Lower lobe of right lung (tissue), 2 donors: Measurements from ENCODE around the gene MX2. TPM values are rescaled to one million over a fixed set of nuclear protein-coding genes. Genes with fewer than 3 reads are reported as not detected.

Source experiments
- ATAC-seq, 2 donors: fragments of 200-7000 bp; cut with Tn5 transposase; one replicate each; pipeline ENCODE4 v1.9.1; 2020 to 2022; ENCODE audit warnings: mild to moderate bottlenecking in 2 of 2, moderate library complexity in 2 of 2
- DNase-seq: peaks from one replicate; pipeline ENCODE4 v3.0.0-alpha.2; 2020
- H3K27ac ChIP-seq: fragments of 200-600 bp; one replicate; pipeline ENCODE4 v1.8.0; 2022
- H3K27me3 ChIP-seq: fragments of 200-600 bp; one replicate; pipeline ENCODE4 v1.8.0; 2022; ENCODE audit warnings: low read depth
- H3K36me3 ChIP-seq: fragments of 200-600 bp; one replicate; pipeline ENCODE4 v1.8.0; 2022; ENCODE audit warnings: mild to moderate bottlenecking
- H3K4me1 ChIP-seq: fragments of 200-600 bp; one replicate; pipeline ENCODE4 v1.8.0; 2022
- H3K4me3 ChIP-seq: fragments of 200-600 bp; one replicate; pipeline ENCODE4 v1.8.0; 2022; ENCODE audit warnings: mild to moderate bottlenecking
- H3K9me3 ChIP-seq: fragments of 200-600 bp; one replicate; pipeline ENCODE4 v1.8.0; 2022
- intact Hi-C: fragments of 100-400 bp; cut with DNase I; formaldehyde crosslinking; loops from one replicate; pipeline ENCODE4 v1.11.0; 2022
- total RNA-seq: library from RNA; stranded (reverse); fragmentation: NEBNext Ultra II Directional; extraction: Animal tissue kit (Norgen Biotek cat#: 25700); gene quantifications from one replicate; pipeline ENCODE4 v1.2.1, GENCODE V29; 2021
- TF ChIP-seq, protein P1 (sequence below): fragments of 200-600 bp; IDR thresholded peaks from one replicate; pipeline ENCODE4 v1.8.0; 2022; ENCODE audit warnings: antibody characterized with exemption, mild to moderate bottlenecking
- donor health status: DM: no; HTN: yes; CAD: no; lungs with severe emphysema.

Gene MX2
- total RNA-seq, 1 donor from 2014 or later, result 35.5 TPM

DNA sequence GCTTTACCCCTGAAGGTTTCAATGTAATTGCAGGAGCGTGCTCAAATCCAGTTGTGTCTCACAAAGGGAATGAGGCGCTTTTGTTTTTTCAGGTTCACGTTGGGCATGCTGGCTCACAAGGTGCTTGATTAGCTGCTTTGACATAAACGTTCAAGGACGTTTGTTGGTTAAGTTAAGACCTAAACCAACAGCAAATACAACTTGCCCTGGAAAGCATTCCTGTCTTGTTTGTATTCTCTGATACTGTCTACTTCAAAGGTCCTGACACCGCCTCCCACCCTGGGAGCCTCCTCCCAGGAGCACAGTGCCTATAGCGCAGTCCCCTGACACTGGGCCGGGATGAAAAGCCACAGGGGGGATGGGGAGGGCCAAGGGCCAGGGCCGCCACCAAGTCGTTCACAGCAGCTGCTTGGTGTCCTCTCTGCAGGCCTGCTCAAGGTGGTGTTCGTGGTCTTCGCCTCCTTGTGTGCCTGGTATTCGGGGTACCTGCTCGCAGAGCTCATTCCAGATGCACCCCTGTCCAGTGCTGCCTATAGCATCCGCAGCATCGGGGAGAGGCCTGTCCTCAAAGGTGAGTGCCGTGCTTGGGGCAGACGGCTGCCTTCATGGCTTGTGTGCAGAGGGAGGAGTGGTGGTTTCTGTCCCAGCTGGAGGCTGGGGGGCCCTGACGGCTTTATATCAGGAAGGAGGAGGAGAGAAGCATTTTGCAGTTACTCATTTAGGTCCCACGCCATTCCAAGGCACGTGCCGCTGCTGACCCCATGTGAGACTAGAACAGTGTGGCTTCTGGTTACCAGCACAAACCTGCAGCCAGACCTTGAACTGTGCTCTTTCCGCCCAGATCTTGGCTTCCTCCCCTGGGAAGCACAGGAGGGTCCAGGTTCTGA lies 39.1 kb upstream of the MX2 start:
- Histone ChIP-seq H3K36me3 (no peaks in the 10 kb centered on the region), H3K4me3 (no peak overlapping the region), H3K9me3 (no peaks in the 10 kb centered on the region), H3K4me1 (no peaks in the 10 kb centered on the region), H3K27ac (no peak overlapping the region), H3K27me3 (no peaks in the 10 kb centered on the region)
- DNase-seq, result no peak
- intact Hi-C loops, result no loop called here
- TF ChIP-seq, protein P1, sequence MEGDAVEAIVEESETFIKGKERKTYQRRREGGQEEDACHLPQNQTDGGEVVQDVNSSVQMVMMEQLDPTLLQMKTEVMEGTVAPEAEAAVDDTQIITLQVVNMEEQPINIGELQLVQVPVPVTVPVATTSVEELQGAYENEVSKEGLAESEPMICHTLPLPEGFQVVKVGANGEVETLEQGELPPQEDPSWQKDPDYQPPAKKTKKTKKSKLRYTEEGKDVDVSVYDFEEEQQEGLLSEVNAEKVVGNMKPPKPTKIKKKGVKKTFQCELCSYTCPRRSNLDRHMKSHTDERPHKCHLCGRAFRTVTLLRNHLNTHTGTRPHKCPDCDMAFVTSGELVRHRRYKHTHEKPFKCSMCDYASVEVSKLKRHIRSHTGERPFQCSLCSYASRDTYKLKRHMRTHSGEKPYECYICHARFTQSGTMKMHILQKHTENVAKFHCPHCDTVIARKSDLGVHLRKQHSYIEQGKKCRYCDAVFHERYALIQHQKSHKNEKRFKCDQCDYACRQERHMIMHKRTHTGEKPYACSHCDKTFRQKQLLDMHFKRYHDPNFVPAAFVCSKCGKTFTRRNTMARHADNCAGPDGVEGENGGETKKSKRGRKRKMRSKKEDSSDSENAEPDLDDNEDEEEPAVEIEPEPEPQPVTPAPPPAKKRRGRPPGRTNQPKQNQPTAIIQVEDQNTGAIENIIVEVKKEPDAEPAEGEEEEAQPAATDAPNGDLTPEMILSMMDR, result no peak
- no peak for ATAC-seq

DNA sequence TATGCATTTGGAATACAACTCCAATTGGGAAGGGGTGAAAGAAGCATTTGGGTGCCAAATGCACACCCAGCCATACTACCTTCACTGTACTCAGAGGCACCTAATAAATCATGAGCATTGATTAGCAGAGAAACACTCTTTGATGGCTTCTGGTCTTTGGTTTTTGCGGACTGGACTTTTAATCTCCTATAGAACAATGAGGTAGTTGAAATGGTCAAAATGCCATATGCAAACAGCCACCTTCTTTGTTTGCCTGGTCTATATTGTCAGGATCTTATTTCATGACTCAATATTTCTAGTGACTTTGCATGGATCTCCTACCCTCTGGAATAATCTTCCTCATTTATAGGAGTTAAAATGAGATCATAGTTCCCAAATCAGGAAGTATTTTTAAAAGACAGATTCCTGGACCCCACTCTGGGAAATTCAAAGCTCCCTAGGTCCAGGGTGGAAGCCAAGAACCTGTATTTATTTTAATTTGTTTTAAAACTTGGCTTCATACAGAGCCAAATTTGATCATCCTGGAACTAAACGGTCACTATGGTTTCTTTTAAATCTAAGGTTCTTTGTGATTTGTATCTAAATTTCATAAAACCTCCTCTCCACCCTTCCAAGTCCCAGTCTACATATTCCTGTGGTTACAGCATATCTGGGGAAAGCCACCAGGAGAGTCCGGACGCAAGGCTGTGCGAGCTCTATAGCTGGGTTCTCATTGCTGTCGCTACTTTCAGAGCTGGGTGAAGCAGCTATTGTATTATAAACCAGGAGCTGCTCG lies 36.5 kb upstream of the MX2 start:
- intact Hi-C loops, result no loop called here
- TF ChIP-seq, protein P1, result no peak
- DNase-seq (no peak), ATAC-seq (no peak)
- H3K36me3 ChIP-seq, result no peaks in the 10 kb centered on the region
- H3K27me3 ChIP-seq, result no peaks in the 10 kb centered on the region
- no peaks in the 10 kb centered on the region for H3K9me3 ChIP-seq
- H3K4me3 ChIP-seq, result no peak overlapping the region
- no peak overlapping the region for H3K27ac ChIP-seq
- H3K4me1 ChIP-seq, result no peaks in the 10 kb centered on the region

DNA sequence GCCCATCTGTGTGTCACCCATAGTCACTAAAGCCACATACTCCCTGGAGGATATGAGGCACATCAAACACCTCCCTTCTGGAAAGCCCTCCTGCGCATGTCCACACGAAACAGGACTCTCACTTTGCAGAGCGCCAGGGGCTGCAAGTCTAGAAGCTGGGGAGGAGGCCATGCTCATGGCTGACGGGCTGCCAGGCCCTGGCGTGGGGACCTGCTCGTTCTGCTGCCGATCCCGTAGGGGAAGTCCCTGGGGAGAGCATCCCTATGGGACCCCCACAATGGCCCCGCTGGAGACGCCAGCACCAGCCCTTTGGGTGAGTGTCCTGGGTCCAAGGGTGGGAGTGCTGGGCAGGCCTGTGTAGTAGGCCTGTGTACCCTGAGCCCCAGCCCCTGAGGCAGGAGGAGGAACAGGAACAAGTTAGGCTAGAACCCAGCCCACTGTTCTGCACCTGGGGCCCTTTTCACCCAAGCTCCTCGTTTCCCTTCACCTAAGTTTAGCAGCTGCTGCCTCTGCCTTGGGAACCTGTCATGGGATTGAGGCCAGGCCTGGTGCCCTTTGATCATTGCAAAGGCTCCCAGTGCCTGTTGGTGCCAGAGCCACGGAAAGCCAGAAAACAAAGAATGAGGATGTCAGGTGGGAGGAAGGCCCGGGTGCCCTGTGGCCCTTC lies 35.3 kb upstream of the MX2 start:
- DNase-seq (no peak), ATAC-seq (peak in 1 of 2 donors; percentile 34)
- no peaks in the 10 kb centered on the region for H3K4me1 ChIP-seq
- no peak overlapping the region for H3K27ac ChIP-seq
- intact Hi-C loops, result no loop called here
- H3K36me3 ChIP-seq, result no peaks in the 10 kb centered on the region
- TF ChIP-seq, protein P1, result no peak
- no peaks in the 10 kb centered on the region for H3K9me3 ChIP-seq
- no peak overlapping the region for H3K4me3 ChIP-seq
- no peaks in the 10 kb centered on the region for H3K27me3 ChIP-seq

DNA sequence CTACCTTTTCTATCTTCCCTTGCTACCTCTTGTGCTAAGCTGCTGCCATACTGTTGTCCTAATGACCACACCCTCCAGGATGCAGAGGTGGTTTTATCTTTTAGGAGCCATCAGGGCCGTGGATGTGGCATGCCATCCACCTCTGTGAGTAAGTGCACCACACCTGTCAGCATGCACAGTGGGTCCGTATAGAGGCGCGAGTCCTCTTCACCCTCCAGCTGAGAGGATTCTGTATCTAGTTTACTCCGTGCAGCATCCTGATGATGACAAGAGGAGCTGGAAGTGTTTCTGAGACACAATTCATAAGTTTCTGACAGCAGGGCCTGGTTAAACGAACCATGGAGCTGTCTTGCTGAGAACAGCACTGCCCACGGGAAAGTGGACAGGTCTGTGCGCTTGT lies 34.1 kb upstream of the MX2 start:
- H3K4me3 ChIP-seq, result no peak overlapping the region
- H3K27me3 ChIP-seq, result no peaks in the 10 kb centered on the region
- H3K9me3 ChIP-seq, result no peaks in the 10 kb centered on the region
- H3K36me3 ChIP-seq, result no peaks in the 10 kb centered on the region
- no peaks in the 10 kb centered on the region for H3K4me1 ChIP-seq
- intact Hi-C loops, result no loop called here
- no peak for ATAC-seq
- H3K27ac ChIP-seq, result no peak overlapping the region
- TF ChIP-seq, protein P1, result no peak
- DNase-seq, result no peak
